Natural killer cell (primary cell): ENCODE results near the gene RTN4R. TPM values are rescaled to one million over a fixed set of nuclear protein-coding genes. Genes with fewer than 3 reads are reported as not detected.

Experiments used
- ATAC-seq, 3 donors: fragments of 150-1000 bp in 2 of 3; fragments of 200-7000 bp in 1 of 3; cut with Tn5 transposase; 1 replicate in 1 of 3; 2 replicates in 2 of 3; pipeline ENCODE4 v1.10.0; 2021; ENCODE audit warnings: mild to moderate bottlenecking in 2 of 3, moderate library complexity in 2 of 3
- DNase-seq, 2 donors: peaks; one replicate each; pipeline versions ENCODE4 v3.0.0 to v3.0.0-alpha.2; 2013 to 2021; ENCODE audit warnings: mixed read lengths in 1 of 2
- H3K27ac ChIP-seq: one replicate; pipeline ENCODE4 v1.5.1; 2013; ENCODE audit warnings: mild to moderate bottlenecking, low read length
- H3K27me3 ChIP-seq: one replicate; pipeline ENCODE4 v1.6.1; 2013; ENCODE audit warnings: low read length; ENCODE audit not compliant: control insufficient read depth, insufficient read depth
- H3K36me3 ChIP-seq: one replicate; pipeline ENCODE4 v1.6.1; 2013; ENCODE audit warnings: low read length; ENCODE audit not compliant: control insufficient read depth, insufficient read depth
- H3K4me1 ChIP-seq: one replicate; pipeline ENCODE4 v1.6.1; 2013; ENCODE audit warnings: low read length; ENCODE audit not compliant: control insufficient read depth, insufficient read depth
- H3K4me3 ChIP-seq: one replicate; pipeline ENCODE4 v1.5.1; 2013; ENCODE audit warnings: low read length
- H3K9me3 ChIP-seq: one replicate; pipeline ENCODE4 v1.6.1; 2013; ENCODE audit warnings: low read length; ENCODE audit not compliant: control insufficient read depth, insufficient read depth
- H3K27ac Mint-ChIP-seq, 2 donors: one replicate each; pipeline ENCODE4 v1.8.0; 2022; ENCODE audit warnings: mild to moderate bottlenecking in 2 of 2, mixed read lengths in 2 of 2, moderate library complexity in 1 of 2
- H3K27me3 Mint-ChIP-seq, 2 donors: one replicate each; pipeline ENCODE4 v1.8.0; 2022; ENCODE audit warnings: low read depth in 2 of 2, mixed read lengths in 2 of 2
- H3K36me3 Mint-ChIP-seq: one replicate; pipeline ENCODE4 v1.8.0; 2022; ENCODE audit warnings: mixed read lengths
- H3K4me1 Mint-ChIP-seq, 2 donors: one replicate each; pipeline ENCODE4 v1.8.0; 2022; ENCODE audit warnings: mixed read lengths in 2 of 2
- H3K4me3 Mint-ChIP-seq: one replicate; pipeline ENCODE4 v1.8.0; 2022; ENCODE audit warnings: mild to moderate bottlenecking, moderate library complexity, mixed read lengths
- H3K9me3 Mint-ChIP-seq, 2 donors: one replicate each; pipeline ENCODE4 v1.8.0; 2022; ENCODE audit warnings: mixed read lengths in 2 of 2
- CTCF ChIP-seq: fragments of 200-600 bp; IDR thresholded peaks from one replicate; pipeline ENCODE4 v1.8.0; 2022; ENCODE audit warnings: antibody characterized with exemption
- WGBS: methylation state at CpG from one replicate; pipeline ENCODE4 v1.1.7; 2013; ENCODE audit warnings: missing lambda C conversion rate; ENCODE audit not compliant: insufficient coverage; 5-methylcytosine and 5-hydroxymethylcytosine counted together
- intact Hi-C: fragments of 100-400 bp; cut with micrococcal nuclease; formaldehyde crosslinking; loops from one replicate; pipeline ENCODE4 v1.14.2; 2022
- total RNA-seq, 4 donors: library from RNA; stranded (reverse); fragments of 120-200 nt in 1 of 4; gene quantifications; one replicate each; pipeline versions ENCODE4 v1.2.3 to v1.2.4, GENCODE V29; 2013 to 2022

Gene RTN4R
- total RNA-seq, 3 donors from 2014 or later (not counting 1 experiment from before 2014, with no cell fraction given), result 1.2 to 2.9 (median 1.6) TPM

GRCh38 chr22:20262582-20263147 is 5.5 kb downstream of the RTN4R start:
- Histone ChIP-seq H3K4me3 (no peak overlapping the region), H3K27ac (no peak overlapping the region), H3K9me3 (no peaks in the 10 kb centered on the region), H3K4me1 (peaks cover 8% of the 10 kb centered on the region), H3K36me3 (no peaks in the 10 kb centered on the region), H3K27me3 (peaks cover 2% of the 10 kb centered on the region)
- Mint-ChIP-seq H3K9me3 (no peaks in the 10 kb centered on the region), H3K4me3 (no peak overlapping the region), H3K4me1 (peaks cover 6 to 8% of the 10 kb centered on the region in 2 donors), H3K27ac (no peak overlapping the region), H3K36me3 (no peaks in the 10 kb centered on the region), H3K27me3 (no peaks in the 10 kb centered on the region)
- no peak for TF ChIP-seq CTCF
- no peak for DNase-seq
- no peak for ATAC-seq
- 81% methylated on average over 7 of the region's 7 CpGs for WGBS
- intact Hi-C loops, result no loop called here

- no peaks in the 10 kb centered on the region for H3K27me3 Mint-ChIP-seq
- DNase-seq (no peak), ATAC-seq (no peak)
- Histone ChIP-seq H3K4me3 (no peak overlapping the region), H3K27me3 (no peaks in the 10 kb centered on the region), H3K36me3 (no peaks in the 10 kb centered on the region), H3K9me3 (no peaks in the 10 kb centered on the region), H3K27ac (no peak overlapping the region), H3K4me1 (peaks cover 1% of the 10 kb centered on the region)
- TF ChIP-seq CTCF, result no peak
- WGBS, result 93% methylated on average over 14 of the region's 14 CpGs
- intact Hi-C loops, result no loop called here
- H3K4me1 Mint-ChIP-seq, result peaks cover 6 to 8% of the 10 kb centered on the region in 2 donors
- H3K27ac Mint-ChIP-seq, result no peak overlapping the region
- no peaks in the 10 kb centered on the region for H3K9me3 Mint-ChIP-seq
- no peak overlapping the region for H3K4me3 Mint-ChIP-seq
- H3K36me3 Mint-ChIP-seq, result no peaks in the 10 kb centered on the region
Measured at GRCh38 chr22:20261848-20262581, 6.1 kb downstream of the RTN4R start.

GRCh38 chr22:20260071-20260765 is 7.9 kb downstream of the RTN4R start:
- DNase-seq, result no peak
- no peak overlapping the region for H3K4me3 Mint-ChIP-seq
- Histone ChIP-seq H3K4me1 (no peaks in the 10 kb centered on the region), H3K4me3 (no peak overlapping the region), H3K27me3 (no peaks in the 10 kb centered on the region), H3K36me3 (no peaks in the 10 kb centered on the region), H3K27ac (no peak overlapping the region), H3K9me3 (no peaks in the 10 kb centered on the region)
- intact Hi-C loops, result no loop called here
- TF ChIP-seq CTCF, result no peak
- H3K9me3 Mint-ChIP-seq, result no peaks in the 10 kb centered on the region
- no peak for ATAC-seq
- no peak overlapping the region for H3K27ac Mint-ChIP-seq
- WGBS, result 89% methylated on average over 18 of the region's 19 CpGs
- no peaks in the 10 kb centered on the region for H3K27me3 Mint-ChIP-seq
- no peaks in the 10 kb centered on the region for H3K36me3 Mint-ChIP-seq
- H3K4me1 Mint-ChIP-seq, result no peaks in the 10 kb centered on the region
